NCI-H1105 treated with DMSO at 0.1 percent for 48 hours (cell line): Measurements from ENCODE around the gene SRRM5.
"Not testable (repeated sequence)": the region's sequence is repeated elsewhere in the genome, so short reads cannot be mapped to it uniquely, and the experiment has no call there.

Experiments
- DNase-seq: peaks from one replicate; lab custom pipeline; 2025; lab: John Stamatoyannopoulos, UW

The SRRM5 gene

DNA sequence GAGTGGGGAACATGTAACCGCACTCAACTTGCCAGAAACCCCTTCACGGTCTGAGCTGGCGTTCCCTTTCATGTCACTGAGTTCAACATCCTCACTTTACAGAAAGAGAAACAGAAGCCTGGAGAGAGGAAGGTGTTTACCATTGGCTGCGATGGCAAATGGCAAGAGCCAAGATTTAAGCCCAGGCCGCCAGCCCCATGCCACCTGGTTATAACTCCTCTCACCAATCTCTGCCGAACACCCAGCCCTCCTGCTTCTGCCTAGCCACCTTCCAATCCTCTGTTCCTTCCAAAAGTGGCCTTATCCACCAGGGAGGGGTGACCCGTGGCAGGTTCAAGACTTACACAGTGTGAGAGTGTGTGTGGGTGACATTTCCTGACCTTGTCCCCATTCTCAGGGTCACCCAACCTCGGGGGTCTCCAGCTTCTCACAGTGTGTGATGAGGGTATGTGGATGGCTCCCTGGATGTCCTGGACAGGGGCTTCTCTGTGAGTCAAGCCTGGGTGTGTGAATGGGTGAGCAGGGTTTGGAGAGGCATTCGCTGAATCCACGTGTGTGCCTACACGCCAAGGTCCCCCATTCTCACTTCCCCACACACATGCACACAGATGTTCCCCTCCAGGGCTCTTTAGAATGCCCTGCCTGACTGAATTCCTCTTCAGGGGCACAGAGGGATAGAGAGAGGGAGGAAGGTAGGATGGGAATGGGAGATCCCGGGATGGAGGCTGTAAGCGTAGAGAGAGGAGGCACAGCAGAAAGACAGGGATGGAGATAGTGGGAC is 26.5 kb downstream of the SRRM5 start:
- no peak for DNase-seq

DNA sequence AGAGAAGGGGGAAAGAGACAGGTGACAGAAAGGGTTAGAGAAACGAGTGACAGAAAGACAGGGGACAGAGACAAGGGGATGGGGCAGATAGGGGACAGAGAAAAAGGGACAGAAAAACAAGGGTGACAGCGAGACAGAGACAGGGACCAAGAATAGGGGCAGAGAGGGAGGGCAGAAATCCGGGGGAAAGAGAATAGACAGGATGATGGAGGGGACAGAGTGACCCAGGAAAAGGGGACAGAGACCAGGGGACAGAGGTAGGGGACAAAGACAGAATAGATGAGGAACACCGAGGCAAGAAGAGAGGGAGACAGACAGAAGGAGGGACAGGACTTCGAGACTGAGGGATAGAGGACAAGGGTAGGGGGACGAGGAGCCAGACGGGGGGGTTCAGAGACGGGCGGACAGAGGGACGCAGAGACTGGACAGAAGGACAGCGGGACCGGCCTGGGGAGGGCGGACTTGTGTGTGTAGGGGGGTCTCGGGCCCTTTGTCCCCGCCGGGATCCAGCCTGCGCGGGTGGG is 27.2 kb downstream of the SRRM5 start:
- DNase-seq: no peak

DNA sequence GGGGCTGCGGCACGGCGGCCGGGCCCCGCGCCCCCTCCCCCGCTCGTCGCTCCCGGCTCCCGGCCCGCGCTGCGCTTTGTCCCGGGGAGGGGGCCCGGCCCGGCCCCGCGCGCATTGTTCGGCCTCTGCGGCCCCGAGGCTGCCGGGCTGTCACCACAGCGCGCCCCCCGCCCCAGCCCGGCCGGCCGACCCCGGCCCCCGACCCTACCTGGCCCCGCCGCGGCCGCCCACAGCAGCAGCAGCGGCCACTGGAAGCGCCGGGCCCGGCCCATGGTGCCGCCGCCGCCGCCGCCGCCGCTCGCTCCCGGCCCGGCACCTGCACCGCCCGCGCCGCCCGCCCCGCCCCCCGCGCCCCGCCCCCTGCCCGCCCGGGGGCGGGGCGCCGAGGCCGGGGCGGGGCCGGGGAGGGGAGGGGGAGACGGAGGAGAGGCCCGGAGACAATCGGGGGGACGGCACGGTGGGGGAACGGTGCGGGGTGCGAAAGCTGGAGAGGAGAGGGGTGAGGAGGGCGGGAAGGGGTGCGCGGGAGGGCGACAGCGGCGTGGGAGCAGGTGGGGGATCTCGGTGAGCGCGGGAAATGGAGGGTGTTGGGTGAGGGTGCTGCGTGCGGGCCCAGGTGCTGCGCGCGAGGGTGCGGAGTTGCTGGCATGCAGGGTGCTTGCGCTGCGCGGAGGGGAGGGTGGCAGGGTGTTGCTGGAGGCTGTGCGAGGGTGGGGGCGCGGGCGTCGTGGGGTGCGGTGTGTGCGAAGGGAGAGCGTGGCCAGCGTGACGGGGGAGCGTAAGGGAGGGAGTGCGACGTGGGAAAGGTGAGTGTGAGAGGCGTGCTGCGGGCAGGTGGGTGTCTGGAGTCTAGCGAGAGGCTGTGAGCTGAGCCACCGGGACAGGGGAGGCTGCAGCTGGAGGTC is 27.9 kb downstream of the SRRM5 start, which contains the start of gene CADM4:
Gene CADM4, minus strand, starts transcription at position 332 of the 905 bp plus-strand sequence. Its CDS starts 60 bp downstream, at position 272.
- peak; percentile 27 for DNase-seq

DNA sequence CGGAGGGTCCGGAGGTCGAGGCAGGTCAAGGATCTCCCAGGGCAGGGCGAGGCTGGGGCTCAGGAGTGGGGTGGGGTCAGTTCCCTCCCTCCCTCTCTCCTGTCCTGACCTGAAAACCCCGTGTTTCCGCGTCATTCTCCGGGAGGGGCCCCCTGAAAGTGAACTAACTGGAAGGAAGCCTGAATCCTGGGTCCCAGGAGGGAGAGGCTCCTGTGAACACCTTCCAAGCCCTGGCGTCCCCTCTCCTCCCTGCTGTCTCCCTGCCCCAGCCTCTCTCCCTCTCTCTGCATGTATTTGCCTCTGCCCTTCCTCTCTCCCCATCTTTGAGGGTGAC is 28.5 kb downstream of the SRRM5 start:
- no peak for DNase-seq

DNA sequence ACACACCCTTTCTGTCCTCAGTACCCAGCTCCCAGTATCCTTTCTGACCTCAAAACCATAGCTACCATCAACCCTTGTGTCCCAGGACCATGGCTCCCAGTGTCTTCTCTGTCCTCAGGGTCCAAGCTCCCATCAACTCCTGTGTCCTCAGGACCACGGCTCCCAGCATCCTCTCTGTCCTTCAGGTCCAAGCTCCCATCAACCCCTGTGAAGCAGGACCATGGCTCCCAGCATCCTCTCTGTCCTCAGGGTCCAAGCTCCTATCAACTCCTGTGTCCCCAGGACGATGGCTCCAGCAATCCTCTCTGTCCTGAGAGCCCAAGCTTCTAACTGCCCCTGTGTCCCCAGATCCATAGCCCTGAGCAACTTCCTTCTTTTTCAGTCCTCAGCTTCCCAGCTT is 29.4 kb downstream of the SRRM5 start:
- no peak for DNase-seq

DNA sequence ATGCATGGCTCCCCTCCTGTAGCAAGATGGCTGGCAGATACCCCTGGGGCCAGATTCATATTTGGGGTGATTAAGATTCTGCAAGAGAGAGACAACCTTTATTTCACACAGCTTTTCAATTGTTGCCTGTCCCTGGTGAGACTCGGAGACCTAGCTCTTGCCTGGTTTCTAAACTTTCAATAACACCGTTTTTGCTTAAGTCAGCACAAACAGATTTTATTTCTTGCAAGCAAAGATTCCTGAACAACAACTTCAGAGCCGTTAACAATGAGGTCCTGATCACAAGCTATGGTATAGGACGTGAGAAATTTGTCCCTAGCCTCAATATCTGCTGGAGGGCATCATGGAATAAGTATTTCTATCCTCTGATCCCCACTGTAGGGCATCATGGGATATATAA is 30.6 kb downstream of the SRRM5 start:
- no peak for DNase-seq

DNA sequence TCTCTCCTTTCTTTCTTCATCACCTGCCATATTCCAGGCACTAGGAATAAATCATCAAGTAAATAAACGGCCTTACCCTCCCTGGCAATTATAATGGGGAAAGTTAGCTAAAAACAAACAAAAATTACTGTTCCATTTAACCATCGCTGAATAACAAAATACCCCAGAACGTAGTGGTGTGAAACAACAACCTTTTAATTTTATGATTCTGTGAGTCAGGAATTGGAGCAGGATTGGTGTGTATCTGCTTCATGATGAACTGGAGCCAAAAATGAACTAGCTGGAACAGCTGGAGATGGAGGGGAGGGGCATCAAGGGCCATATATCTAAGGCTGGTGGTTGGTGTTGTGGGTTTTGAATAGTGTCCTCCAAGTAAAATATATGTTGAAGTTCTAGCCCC is 31.4 kb downstream of the SRRM5 start:
- DNase-seq: peak; percentile 65

DNA sequence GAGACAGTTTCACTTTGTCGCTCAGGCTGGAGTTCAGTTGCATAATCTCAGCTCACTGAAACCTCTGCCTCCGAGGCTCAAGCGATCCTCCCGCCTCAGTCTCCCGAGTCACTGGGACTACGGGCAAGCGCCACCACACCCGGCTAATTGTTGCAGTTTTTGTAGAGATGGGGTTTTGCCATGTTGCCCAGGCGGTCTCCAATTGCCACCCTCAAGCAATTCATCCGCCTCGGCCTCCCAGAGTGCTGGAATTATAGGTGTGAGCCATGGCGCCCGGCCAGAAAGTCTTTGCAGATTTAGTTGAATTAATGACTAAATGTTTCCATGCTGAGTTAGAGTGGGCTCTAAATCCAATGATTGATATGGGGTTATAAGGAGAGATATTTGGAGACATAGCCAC is 32.3 kb downstream of the SRRM5 start:
- DNase-seq: no peak

DNA sequence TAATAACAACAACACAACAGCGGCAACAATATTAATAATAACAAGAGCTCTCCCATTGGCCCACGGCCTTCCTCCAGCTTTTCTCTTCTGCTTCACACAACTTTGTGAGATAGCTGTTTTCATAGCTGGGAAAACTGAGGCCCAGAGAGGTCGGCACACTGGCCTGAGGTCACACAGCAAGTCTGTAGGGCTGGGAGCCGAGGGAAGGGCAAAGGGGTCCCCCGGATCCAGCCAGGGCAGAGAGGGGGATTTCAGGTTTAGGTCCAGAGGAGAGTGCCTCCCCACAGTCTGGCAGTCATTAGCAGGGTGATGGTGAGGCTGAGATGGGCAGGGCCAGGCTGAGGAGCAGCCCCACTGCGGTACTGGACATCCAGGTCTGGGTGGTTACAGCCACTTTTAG is 36.7 kb downstream of the SRRM5 start:
- DNase-seq: no peak

DNA sequence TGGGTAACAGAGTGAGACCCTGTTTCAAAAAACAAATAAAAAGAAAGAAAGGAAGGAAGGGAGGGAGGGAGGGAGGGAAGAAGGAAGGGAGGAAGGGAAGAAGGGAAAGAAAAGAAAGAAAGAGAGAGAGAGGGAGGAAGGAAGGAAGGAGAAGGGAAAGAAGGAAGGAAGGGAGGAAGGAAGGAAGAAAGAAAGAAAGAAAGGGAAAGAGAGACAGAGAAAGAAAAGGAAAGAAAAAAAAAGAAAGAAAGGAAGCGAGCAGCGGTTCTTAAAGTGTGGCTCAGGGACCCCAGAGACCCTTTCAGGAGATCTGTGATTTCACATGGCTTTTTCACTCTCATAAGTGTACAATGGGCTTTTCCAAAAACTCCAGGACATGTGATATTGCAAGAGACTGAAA is 37.6 kb downstream of the SRRM5 start:
- no peak for DNase-seq

DNA sequence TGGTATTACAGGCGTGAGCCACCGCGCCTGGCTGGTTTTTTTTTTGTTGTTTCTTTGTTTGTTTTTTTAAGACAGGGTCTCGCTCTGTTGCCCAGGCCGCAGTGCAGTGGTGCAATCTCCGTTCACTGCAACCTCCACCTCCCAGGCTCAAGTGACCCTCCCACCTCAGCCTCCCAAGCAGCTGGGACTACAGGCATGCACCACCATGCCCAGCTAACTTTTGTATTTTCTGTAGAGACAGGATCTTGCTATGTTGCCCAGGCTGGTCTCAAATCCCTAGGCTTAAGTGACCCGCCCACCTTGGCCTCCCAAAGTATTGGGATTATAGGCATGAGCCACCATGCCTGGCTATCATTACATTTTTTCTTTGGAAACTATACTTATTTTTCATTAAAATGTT is 38.4 kb downstream of the SRRM5 start:
- DNase-seq: not testable (repeated sequence)

DNA sequence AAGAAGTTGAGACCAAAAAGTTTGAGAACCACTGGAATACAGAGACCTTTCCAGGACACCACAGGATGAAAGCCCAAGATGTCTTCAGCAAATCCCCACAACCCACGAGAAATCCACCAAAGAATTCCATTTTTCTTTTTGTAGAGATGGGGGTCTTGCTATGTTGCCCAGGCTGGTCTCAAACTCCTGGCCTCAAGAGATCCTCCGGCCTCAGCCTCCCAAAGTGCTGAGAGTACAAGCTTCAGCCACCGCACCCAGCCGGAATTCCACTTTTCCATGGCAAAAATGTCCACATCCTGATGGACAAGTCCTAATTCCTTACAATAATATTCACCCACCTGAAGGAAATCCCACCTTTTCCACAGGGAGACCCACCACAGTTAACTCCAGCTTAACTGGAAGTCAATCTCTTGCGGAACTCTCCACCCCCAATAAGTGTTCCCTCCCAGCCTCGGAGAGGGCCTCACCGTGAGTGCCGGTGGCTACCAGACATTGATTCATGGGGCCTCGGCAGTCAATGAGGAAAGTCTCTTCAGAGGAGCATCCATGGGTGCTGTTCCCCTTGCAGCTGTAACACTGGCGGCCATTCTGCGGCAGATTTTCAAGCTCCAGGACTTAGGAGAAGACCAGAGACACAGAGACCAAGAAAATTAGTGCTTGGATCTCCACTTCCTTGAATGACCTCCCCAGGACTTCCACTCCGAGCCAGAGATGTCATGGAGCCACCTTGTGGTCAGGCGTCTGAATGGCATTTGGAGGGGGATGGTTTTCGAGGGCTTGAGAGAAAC is 40.1 kb downstream of the SRRM5 start:
- peak; percentile 45 for DNase-seq

DNA sequence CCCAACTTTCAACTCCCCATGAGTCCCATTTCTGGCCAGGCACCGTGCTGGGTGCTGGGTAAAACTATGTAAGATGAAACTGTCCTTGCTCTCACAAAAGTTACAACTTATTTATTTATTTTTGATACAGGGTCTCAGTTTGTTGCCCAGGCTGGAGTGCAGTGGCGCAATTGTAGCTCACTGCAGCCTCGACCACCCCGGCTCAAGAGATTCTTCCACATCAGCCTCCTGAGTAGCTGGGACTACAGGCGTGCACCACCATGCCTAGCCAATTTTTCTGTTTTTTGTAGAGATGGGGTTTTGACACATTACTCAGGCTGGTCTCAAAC is 40.6 kb downstream of the SRRM5 start:
- DNase-seq: no peak

DNA sequence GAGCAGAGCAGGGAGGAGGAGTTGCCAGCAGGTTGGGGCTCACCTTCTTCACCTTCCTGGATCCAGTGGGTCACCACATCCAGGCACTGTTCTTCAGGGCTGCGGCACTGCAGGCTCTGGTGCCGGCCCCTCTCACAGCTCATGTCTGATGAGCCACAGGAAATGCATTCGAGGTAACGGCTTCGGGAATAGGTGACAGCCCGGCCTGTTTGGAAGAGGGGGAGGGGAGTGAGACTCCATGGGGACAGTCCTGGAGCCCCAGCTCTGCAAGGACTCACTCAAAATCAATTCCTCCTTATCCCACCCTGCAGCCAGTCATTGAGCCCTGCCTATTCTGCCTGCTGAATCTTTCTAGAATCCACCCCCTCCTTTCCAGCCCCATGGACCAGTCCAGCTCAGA is 44.5 kb downstream of the SRRM5 start:
- no peak for DNase-seq

DNA sequence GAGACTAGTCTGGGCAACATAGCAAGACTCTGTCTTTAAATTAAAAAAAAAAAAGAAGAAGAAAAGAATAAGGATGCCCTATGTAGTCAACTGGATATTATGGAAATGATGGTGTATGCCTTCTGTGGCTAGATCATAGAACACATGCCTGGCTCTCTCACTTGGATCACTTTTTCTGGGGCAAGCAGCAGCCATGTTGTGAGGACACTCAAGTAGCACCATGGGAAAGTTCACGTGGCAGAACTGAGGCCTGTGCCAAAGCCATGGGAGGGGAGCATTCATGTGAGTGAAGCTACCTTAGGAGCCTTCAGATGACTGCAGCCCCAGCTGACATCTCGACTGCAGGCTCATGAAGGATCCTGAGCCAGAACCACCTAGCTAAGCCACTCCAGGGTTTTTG is 46.1 kb downstream of the SRRM5 start:
- no peak for DNase-seq

DNA sequence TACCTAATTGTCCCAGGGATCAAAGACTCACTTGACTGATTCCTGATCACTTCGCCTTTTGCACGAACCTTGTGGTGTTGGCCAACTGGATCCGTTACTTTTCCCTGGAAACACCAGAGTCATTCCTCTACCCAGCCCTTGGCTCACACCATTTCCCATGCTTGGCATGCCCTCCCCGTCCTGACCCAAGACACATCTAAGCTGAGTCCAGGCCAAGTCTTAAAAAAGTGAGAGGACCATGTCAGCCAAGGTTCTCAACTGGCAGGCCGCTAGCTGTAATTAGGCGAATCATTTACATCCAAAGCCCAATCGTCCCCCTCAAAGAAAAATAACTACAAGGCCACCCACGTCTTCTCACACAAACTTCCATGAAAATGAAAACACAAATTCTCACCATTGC is 46.6 kb downstream of the SRRM5 start:
- DNase-seq: no peak

DNA sequence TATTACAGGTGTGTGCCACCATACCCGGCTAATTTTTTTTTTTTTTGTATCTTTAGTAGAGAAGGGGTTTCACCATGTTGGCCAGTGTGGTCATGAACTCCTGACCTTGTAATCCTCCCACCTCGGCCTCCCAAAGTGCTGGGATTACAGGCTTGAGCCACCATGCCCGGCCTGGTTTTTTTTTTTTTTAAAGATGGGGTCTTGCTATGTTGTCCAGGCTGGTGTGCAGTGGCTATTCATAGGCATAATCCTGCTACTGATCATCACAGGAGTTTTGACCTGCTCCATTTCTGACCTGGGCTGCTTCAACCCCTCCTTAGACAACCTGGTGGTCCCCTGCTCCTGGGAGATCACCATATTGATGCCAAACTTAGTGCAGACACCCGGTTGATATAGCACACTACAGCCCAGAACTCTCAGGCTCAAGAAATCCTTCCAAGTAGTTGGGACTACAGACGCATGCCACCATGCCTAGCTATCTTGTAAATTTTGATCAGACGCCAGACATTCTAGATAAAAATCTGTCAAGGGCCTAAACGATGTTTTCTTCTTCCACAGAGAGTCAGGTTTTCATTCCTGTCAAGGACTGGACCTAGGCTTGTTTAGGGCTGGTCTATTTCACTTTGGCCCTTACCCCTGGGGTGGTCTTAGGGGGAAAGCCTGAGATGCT is 48.5 kb downstream of the SRRM5 start:
- no peak for DNase-seq

DNA sequence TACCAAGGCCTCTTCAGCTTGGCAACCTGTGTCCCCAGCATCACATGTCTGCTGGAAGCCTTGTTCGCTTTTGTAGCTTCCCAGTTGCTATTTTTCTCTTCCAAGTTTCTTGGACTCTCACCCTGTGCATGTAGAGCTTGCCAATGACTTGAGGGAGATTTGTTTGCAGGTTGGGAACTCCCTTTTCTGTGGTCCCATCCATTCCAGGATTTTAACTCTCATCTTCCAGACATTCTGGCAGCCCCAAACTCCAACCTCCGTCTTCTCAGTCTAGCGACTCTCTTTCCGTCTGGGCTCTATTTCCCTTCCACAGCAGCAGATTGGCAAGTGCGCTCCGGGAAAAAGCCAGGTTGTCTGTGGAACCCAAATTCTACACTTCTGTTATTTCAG is 49.1 kb downstream of the SRRM5 start:
- no peak for DNase-seq

DNA sequence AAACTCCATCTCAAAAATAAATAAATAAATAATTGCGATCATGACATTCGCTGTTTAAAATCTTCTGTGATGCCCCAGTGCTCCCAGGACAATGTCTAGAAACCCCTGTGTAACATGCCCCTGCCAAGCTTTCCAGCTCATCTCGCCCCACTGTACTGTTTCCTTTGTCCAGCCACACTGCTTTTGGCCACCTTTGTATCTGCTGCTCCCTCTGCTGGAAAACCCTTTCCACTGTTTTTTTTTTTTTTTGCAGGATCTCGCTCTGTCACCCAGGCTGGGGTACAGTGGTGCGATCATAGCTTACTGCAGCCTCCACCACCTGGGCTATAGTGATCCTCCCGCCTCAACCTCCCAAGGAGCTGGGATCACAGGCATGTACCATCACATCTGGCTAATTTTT is 50.6 kb downstream of the SRRM5 start:
- DNase-seq: no peak

DNA sequence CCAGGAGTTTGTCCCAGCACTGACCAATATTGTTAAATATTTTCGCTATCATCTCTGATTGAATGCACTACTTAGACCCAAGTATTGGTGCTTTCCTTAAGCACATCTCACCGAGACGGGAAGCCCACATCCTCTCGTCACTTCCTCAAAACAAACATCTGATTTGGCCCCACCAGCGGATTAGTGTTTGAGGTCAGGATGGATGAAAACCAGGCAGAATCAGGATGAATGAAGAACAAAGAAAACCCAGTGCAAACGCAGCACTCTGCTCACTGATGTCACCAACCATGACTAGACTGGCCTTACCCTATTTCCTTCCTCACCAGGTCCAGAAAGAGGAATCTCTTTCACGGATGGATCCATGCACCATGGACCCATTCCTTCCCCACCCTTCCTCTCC is 52.1 kb downstream of the SRRM5 start:
- no peak for DNase-seq
